Skin of body (tissue), 2 donors: ENCODE data around the gene ADARB2. TPM values are rescaled to one million over a fixed set of nuclear protein-coding genes. Genes with fewer than 3 reads are reported as not detected.
"Not testable (repeated sequence)": the region's sequence is repeated elsewhere in the genome, so short reads cannot be mapped to it uniquely, and the experiment has no call there.

Source experiments
- DNase-seq: peaks from one replicate; lab custom pipeline; 2025; lab: John Stamatoyannopoulos, UW
- total RNA-seq: library from RNA; depleted of rRNA; stranded (reverse); fragments of >200 nt; gene quantifications from one replicate; pipeline ENCODE4 v1.2.3, GENCODE V29; 2014

The ADARB2 gene
- 0.10 TPM for total RNA-seq

DNA sequence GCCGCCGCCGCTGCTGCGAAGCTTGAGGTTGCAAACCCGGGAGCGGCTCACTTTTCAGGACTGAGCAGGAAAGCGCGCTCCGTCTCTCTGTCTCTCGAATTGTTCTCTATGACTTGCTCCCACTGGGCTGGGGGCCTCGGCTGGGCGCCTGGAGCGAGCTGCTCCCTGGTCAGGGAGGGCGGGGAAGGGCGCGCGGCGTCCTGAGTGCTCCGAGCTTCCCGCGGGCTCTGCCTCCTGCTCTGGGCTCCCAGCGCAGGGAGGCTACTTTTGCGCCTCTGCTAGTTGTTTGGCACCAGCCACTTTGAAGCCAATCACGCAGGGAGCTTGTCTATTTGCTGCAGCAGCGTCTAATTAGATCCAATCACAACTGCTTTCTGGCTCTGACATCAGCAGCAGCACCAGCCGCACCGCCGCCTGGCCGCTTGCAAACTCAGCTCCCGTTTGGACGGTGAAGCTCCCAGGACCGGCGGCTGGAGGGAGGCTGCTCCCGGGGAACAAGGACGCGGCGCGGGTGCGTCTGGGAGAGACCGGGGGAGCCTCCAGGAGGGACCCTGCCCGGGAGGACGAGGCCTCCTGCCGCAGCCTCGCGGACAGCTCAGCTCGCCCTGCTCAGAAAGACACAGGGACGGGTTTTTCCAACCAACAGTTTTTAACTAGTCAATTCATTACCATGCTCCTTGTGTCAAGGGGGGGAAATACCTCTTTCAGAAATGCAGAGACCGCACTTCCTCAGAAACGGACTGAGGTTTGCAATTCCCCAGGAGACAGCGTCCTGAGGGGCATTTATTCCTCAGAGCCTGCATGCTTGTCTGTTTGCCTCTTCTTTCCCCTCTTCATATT lies at the start of gene ADARB2:
ADARB2 (minus strand) TSS at position 304 of the 840 bp plus-strand sequence.
- peak; percentile 51 for DNase-seq

DNA sequence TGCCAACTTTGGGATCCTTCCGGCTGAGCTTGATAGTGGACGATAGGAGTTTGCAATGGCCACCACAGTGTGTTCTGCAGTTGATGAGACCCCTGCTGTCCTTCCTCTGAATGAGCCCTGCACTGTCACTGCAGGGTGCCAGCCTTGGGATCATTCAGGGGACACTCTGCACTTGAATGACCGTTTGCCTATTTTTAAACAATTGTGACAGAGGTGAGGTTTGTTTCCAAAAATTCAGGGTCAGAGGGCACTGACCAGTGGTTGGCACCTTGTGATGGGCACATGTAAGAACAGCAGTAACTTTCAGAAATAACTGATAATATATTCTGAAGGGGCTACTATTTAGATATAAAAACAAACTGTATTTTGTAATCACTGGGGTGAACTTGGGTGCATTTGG lies 48.5 kb upstream of the ADARB2 start:
- DNase-seq = no peak

DNA sequence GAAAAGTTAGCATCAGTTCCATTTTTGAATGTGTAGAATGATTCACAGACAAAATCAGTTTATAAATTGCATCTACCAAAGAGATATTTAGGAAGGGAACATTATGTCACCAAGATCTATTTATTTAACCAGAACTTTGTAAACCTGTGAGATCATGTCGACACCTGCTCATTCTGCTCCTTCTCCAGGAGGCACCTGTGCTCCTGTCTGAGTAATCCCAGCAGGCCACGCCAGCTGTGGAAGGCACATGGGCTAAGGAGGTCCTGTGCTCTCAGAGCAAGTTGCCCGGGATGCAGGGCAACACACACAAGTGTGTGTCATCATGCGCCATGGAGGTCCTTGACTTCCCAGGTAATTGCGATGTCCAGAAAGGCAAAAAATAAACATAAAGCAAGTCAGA lies 45.5 kb upstream of the ADARB2 start:
- DNase-seq = no peak

GRCh38 chr10:1779796-1780195 lies 42.5 kb upstream of the ADARB2 start:
- DNase-seq = no peak

DNA sequence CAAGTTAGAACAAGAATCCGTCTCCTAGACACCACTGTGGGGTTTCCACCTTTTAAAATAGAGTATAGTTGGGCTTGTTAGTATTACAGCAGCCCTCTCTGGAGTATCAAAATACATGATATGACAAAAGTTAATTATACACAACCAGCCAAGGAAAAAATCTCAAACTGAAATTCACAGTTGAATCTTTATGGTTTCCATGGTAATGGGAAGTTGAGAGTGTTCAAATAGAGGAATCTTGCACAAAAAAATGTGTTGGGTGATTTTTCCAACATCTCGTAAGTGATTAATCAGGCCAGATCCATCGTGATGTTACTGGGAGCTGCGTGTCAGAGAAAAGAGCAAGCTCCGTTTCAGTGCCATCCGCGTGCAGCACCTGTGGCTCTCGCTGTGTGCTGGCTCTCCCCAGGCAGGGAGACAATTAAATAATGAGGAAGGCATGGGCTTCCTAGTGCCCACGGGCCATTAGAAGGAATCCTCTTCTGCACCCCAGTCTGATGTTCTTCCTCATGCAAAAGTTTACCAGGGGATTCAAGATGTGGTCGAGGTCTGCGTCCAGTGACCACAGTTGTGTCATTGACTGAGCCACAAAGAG lies 41.1 kb upstream of the ADARB2 start:
- no peak for DNase-seq

DNA sequence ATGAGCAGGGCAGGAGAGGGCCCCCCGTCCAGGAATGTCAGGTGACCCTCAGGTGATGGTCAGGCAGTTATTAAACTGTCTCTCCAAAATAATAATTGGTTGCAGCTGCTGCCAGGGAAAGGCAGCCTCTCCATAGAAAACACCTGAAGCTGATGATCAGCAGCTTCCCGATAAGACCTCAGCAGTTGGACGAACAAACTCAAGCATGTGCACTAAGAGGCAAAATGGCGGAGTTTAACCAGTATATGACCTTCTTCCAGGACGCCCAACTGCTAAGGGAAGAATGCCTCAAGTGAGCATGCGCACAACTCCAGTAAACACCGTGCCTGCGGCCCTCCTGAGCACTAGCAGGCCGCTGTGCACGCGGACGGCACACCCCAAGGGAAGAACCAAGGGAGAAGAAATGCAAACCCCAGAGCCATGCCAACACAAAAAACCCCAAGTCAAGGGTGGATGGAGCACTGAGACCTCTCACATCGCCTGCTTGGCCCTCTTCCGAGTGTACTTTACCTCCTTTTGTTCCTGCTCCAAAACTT lies 38.9 kb upstream of the ADARB2 start:
- no peak for DNase-seq

DNA sequence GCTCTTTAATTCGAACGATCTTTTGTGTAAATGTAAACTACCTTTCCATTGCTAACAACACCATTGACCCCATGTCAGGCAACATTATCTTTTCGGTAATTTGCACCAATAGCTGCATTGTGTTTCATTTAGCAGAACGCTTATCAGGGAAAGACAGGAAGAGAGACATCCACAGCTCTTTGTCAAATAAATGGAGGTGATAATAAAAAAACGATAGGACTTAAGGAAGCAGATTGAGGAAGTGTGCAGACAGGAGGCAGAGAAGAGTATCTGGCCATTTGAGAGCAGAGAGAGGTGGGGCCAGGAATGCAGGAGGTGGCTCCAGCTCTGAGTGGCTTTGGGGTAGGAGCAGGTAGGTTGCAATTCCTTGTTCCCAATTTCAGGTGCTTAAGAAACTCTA lies 37.5 kb upstream of the ADARB2 start:
- no peak for DNase-seq

DNA sequence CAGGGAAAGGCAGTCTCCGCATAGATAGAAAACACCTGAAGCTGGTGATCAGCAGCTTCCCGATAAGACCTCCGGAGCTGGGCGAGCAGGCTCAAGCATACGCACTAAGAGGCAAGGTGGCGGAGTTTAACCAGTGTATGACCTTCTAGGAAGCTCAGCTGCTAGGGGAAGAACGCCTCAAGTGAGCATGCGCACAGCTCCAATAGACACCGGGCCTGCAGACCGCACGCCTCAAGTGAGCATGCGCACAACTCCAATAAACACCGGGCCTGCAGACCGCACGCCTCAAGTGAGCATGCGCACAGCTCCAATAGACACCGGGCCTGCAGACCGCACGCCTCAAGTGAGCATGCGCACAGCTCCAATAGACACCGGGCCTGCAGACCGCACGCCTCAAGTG lies 35.9 kb upstream of the ADARB2 start:
- not testable (repeated sequence) for DNase-seq

- DNase-seq = no peak
Measured at GRCh38 chr10:1766049-1766448, 28.7 kb upstream of the ADARB2 start.

DNA sequence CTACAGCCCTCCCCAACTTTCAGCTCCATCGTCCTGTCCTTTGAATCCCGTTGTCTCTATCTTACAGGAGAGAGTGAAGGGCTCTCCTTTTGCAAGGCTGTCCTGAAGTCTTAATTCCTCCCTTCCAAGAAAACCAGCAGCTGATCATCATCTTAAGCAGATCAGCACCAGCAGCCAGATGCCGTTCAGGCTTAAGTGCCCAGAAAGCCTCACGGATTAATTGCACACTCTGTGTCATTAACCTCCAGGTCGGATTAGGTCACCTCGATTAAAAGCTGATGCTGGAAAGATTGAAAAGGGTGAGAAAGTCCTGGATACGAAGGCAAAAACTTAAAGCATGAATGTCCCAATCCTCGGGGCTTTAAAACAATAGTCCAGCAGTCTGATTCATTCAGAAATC lies 24.8 kb upstream of the ADARB2 start:
- no peak for DNase-seq

GRCh38 chr10:1754506-1755153 lies 17.3 kb upstream of the ADARB2 start:
- no peak for DNase-seq

- DNase-seq = no peak
Measured at GRCh38 chr10:1752153-1752552, 14.8 kb upstream of the ADARB2 start.

DNA sequence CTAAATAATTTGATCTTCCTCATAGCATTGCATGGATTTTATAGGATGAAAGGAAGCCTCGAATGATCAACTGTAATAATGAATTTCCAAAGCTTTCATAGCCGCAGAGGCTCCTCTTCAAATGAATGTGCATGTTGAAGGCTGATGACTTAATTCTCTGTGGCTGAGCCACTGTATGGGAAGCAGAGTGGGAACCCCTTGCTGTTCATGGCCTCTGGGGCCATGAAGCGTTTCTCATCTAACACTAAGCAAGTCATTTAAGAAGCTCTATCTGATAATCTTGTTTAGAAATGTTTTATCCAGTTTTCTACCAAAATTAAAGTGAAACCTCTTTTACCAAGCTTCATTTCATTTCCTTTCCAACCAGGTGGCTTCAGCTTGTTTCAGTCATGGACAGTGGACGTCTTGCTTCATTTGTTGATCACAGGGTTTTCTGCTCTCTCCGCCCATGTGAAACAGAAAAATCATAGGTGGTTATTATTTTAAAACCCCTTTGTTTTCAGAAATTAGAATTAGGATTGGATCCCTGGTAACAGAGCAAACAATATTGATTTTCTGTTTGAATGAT lies 10.3 kb upstream of the ADARB2 start:
- no peak for DNase-seq

DNA sequence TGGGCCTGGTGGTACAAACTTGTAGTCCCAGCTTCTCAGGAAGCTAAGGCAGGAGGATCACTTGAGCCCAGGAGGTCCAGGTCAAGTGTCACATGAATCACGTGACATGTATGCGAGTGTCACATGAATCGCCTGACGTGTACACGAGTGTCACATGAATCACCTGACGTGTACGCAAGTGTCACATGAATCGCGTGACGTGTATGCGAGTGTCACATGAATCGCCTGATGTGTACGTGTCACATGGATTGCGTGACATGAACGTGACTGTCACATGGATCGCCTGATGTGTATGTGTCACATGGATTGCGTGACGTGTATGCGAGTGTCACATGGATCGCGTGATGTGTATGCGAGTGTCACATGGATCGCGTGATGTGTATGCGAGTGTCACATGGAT lies 9.5 kb upstream of the ADARB2 start:
- DNase-seq = no peak

- DNase-seq = no peak
Measured at GRCh38 chr10:1745780-1746456, 8.6 kb upstream of the ADARB2 start.

GRCh38 chr10:1744524-1744923 lies 7.2 kb upstream of the ADARB2 start:
- DNase-seq = no peak

DNA sequence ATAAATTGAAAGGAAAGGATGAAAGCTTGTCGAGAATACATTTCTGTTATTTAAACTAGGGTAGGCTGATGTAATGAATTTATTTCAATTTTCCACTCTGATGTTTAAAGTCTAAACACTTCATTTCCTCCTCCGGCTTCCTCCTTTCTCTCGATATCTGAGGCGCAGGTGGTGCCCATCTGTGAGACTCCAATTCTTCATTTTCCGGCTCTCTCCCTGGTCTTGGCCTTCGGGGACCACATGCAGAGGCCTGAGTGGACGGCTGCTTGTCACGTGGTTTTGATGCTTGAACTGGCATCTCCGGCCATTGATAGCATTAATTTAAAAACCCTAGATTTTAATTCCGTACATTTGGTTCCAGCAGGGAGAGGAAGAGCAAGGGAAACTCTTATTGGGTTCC lies 5.8 kb upstream of the ADARB2 start:
- DNase-seq = no peak

GRCh38 chr10:1741450-1741849 lies 4.1 kb upstream of the ADARB2 start:
- no peak for DNase-seq

- no peak for DNase-seq
Measured at GRCh38 chr10:1739751-1740150, 2.4 kb upstream of the ADARB2 start.

GRCh38 chr10:1738950-1739349 lies 1.6 kb upstream of the ADARB2 start:
- DNase-seq = no peak

DNA sequence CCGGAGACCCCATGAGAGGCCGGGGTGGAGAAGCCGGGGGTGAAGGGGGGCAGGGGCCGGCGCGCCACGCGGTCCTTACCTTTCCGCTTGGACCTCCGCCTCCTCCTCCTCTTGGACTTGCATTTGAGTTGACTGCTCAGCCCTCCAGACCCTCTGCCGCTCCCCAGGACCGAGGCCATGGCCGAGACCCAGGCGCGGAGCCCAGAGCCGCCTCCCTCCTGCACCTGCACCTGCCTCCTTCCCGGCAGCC lies 428 bp downstream of the ADARB2 start:
- no peak for DNase-seq
